ENCODE results near the gene AURKAIP1. TPM values are rescaled to one million over a fixed set of nuclear protein-coding genes. Genes with fewer than 3 reads are reported as not detected.
A peak's percentile ranks its signal among the peaks of the same experiment; 100 is the strongest.

The AURKAIP1 gene
- total and polyA plus RNA-seq, 9 of the 15 experiments (the other 6 are each of a cell fraction or from before 2014, with no cell fraction given), result 7.8 to 478 (median 92.0) TPM

DNA sequence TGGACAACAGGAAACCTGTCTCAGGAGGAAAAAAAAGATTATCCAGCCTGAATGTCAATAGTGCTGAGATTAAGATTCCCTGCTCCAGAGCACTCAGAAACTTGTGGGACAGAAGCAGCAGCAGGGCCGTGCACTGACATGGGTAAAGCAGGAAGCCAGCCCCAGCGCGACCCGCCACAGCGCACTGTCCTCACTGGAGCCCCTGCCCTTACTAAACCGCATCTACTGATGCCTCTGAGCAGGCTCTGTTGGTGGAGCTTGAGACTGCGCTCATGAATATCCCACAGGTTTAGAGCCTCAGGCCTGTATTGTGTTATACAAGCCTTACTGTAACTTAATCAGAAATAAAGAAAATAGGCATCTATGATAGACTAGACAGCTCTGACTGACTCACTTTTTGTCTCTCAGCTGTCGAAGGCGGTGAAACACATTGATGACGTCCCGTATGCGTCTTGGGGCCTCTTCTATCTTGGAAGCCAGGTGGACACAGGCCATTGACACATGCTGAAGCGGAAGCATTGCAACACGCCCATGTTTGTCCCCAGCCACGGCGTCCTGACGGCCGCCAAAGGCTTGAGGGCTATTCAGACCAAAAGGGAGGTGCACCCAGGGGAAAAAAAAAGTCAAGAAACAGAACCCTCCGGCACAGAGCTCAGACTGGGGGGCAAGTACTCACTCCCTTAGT, 23.0 kb upstream of the AURKAIP1 start (continued):
- TF ChIP-seq PCBP2 (IDR thresholded peaks at IDR 0.05; ENCODE audit: low read depth, low read length, poor library complexity, severe bottlenecking) (no peak), KDM5B (IDR thresholded peaks at IDR 0.05; ENCODE audit: insufficient replicate concordance, low read depth, low read length) (no peak), PRDM10 (IDR thresholded peaks at IDR 0.05; ENCODE audit: partially characterized antibody) (no peak), U2AF2 (optimal IDR thresholded peaks at IDR 0.05; ENCODE audit: low read depth, low read length) (no peak), SRSF7 (optimal IDR thresholded peaks at IDR 0.05; ENCODE audit: low read depth, low read length) (no peak), BACH1 (tag; IDR thresholded peaks at IDR 0.05) (no peak), ZNF124 (CRISPR knock-in tag; IDR thresholded peaks at IDR 0.05) (no peak), RB1 (IDR thresholded peaks at IDR 0.05; ENCODE audit: low read depth) (no peak), EGR1 (conservative IDR thresholded peaks at IDR 0.05) (no peak), RAD51 (IDR thresholded peaks at IDR 0.05; ENCODE audit: borderline replicate concordance, low read depth) (no peak), MGA (IDR thresholded peaks at IDR 0.05) (peak; percentile 54), ZNF431 (CRISPR knock-in tag; IDR thresholded peaks at IDR 0.05) (no peak)

All from K562 (cell line).